ENCODE measurements around the gene TMEM98. TPM values are rescaled to one million over a fixed set of nuclear protein-coding genes. Genes with fewer than 3 reads are reported as not detected.

TMEM98 gene
- total and polyA plus RNA-seq, 2 of the 8 experiments (the other 6 are each of a cell fraction or from before 2014, with no cell fraction given) = 86.1 to 232 TPM

DNA sequence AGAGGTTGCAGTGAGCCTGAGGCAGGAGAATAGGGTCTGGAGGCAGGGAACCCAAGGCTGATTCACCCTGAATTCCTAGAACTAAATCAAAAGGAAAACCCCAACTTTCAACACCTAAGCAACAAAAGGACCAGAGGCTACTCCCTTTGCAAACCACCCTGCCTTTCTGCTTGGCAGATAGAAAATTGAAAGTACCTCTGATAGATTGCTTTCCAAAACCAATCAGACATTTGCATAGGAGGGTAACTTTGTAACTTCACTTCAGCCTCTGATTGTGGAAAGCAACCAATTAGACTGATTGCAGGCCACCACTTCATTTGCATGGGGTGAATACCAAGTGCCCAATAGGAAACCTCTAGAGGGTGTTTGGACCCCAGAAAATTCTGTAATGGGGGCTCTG, 10.9 kb upstream of the TMEM98 start:
- Histone ChIP-seq H3K14ac (ENCODE audit: insufficient read length) (no peak overlapping the region), H3K9me3 (ENCODE audit: insufficient read depth in 2 of 2, low read depth in 1 of 2, low read length in 1 of 2) (no peaks in the 10 kb centered on the region), H3K36me3 (ENCODE audit: control insufficient read depth in 2 of 4, insufficient read depth in 4 of 4, low read length in 3 of 4) (no peaks in the 10 kb centered on the region), H4K20me1 (replicated peaks in 1 of 2; ENCODE audit: control insufficient read depth in 1 of 2, insufficient read depth in 2 of 2, low read length in 2 of 2) (no peaks in the 10 kb centered on the region), H2BK120ac (replicated peaks; ENCODE audit: low read depth, low read length) (no peak overlapping the region), H2BK15ac (ENCODE audit: low read length) (no peak overlapping the region; the same call in 1 of the 2 replicates), H2BK12ac (ENCODE audit: low read depth, low read length) (no peak overlapping the region), H3K9ac (replicated peaks in 1 of 4; ENCODE audit: extremely low read depth in 1 of 4, low read depth in 3 of 4, low read length in 3 of 4) (no peak overlapping the region), H3K27ac (ENCODE audit: low read depth, low read length) (no peak overlapping the region), H3K18ac (ENCODE audit: extremely low read depth, low read length) (no peak overlapping the region), H3K4me2 (ENCODE audit: insufficient read depth in 1 of 2, low read depth in 2 of 2, low read length in 2 of 2) (no peak overlapping the region), H3K27me3 (replicated peaks in 1 of 4; ENCODE audit: control insufficient read depth in 3 of 4, extremely low read depth in 1 of 4, insufficient read depth in 3 of 4, low read length in 3 of 4) (no peaks in the 10 kb centered on the region), H3K79me1 (ENCODE audit: low read depth, low read length) (no peaks in the 10 kb centered on the region), H4K91ac (replicated peaks; ENCODE audit: insufficient read length, low read length) (no peak overlapping the region), H3K4me1 (replicated peaks in 1 of 4; ENCODE audit: control insufficient read depth in 3 of 4, insufficient read depth in 4 of 4, low read length in 3 of 4) (peaks cover 3 to 12% (median 4%) of the 10 kb centered on the region in 4 experiments; a peak in 5 of 7 replicates), H2BK20ac (ENCODE audit: low read length) (no peak overlapping the region), H2BK5ac (ENCODE audit: low read depth, low read length) (no peak overlapping the region), H3K23me2 (ENCODE audit: low read depth, low read length) (no peaks in the 10 kb centered on the region), H2AFZ (ENCODE audit: low read length) (no peak overlapping the region), H2AK5ac (ENCODE audit: low read depth, low read length) (no peak overlapping the region), H3K4me3 (ENCODE audit: extremely low read depth in 1 of 4, insufficient read depth in 2 of 4, low read depth in 3 of 4, low read length in 4 of 4) (no peak overlapping the region), H3K23ac (ENCODE audit: insufficient read length) (no peak overlapping the region), H4K5ac (ENCODE audit: insufficient read length, low read depth, low read length) (no peak overlapping the region), H4K8ac (ENCODE audit: extremely low read depth, insufficient read depth, low read length) (no peak overlapping the region), H3K79me2 (ENCODE audit: control insufficient read depth in 1 of 2, insufficient read depth in 2 of 2, low read length in 2 of 2) (no peaks in the 10 kb centered on the region), H3K56ac (replicated peaks; ENCODE audit: insufficient read length, low read depth, low read length) (no peak overlapping the region), H3K4ac (replicated peaks; ENCODE audit: insufficient read length, low read depth, low read length) (no peak overlapping the region)
- ChIA-PET CTCF (ENCODE audit: partially characterized antibody) (interaction anchor here (1.4 to 2.3 kb wide), 4 partner anchors 7 to 134 kb away, joined by 4 to 15 read pairs (median 8); no protein-coding TSS in a partner anchor), POLR2A (ENCODE audit: partially characterized antibody) (interaction anchor here (1.2 kb wide), 1 partner anchor 12 kb away, joined by 5 read pairs; no protein-coding TSS in a partner anchor)
- FAIRE-seq (no peak), DNase-seq (ENCODE audit: low read depth in 1 of 2, low spot score in 2 of 2) (no peak)
- TF ChIP-seq RNF2 (IDR thresholded peaks at IDR 0.05; ENCODE audit: borderline replicate concordance, low read depth, low read length, missing control alignments, poor library complexity, severe bottlenecking) = no peak
- TF ChIP-seq, protein P1, sequence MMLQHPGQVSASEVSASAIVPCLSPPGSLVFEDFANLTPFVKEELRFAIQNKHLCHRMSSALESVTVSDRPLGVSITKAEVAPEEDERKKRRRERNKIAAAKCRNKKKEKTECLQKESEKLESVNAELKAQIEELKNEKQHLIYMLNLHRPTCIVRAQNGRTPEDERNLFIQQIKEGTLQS (IDR thresholded peaks at IDR 0.05; ENCODE audit: insufficient read depth, low read depth, low read length) = no peak
- TF ChIP-seq BCL11A (IDR thresholded peaks at IDR 0.05; ENCODE audit: low read depth in 2 of 2, low read length in 2 of 2) = no peak
- no peak for TF ChIP-seq CREB1 (IDR thresholded peaks at IDR 0.05)
- TF ChIP-seq, protein P2, sequence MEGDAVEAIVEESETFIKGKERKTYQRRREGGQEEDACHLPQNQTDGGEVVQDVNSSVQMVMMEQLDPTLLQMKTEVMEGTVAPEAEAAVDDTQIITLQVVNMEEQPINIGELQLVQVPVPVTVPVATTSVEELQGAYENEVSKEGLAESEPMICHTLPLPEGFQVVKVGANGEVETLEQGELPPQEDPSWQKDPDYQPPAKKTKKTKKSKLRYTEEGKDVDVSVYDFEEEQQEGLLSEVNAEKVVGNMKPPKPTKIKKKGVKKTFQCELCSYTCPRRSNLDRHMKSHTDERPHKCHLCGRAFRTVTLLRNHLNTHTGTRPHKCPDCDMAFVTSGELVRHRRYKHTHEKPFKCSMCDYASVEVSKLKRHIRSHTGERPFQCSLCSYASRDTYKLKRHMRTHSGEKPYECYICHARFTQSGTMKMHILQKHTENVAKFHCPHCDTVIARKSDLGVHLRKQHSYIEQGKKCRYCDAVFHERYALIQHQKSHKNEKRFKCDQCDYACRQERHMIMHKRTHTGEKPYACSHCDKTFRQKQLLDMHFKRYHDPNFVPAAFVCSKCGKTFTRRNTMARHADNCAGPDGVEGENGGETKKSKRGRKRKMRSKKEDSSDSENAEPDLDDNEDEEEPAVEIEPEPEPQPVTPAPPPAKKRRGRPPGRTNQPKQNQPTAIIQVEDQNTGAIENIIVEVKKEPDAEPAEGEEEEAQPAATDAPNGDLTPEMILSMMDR (IDR thresholded peaks at IDR 0.05; ENCODE audit: control extremely low read depth in 1 of 3, insufficient read depth in 1 of 3, low read depth in 1 of 3, low read length in 3 of 3) = no peak
- no peak for TF ChIP-seq KDM5A (IDR thresholded peaks at IDR 0.05; ENCODE audit: low read length)
- TF ChIP-seq KDM1A (IDR thresholded peaks at IDR 0.05; ENCODE audit: borderline replicate concordance, low read length) = no peak
